Tibial nerve (tissue), 3 donors: Measurements from ENCODE around the gene GSC.

Source experiments
- POLR2A ChIP-seq, 2 donors: fragments of 450-650 bp; IDR thresholded peaks; one replicate each; pipeline ENCODE4 v1.6.1; 2017; ENCODE audit warnings: antibody characterized with exemption in 2 of 2, mild to moderate bottlenecking in 2 of 2, moderate library complexity in 2 of 2
- TF ChIP-seq, protein P1 (sequence below), 5 experiments: fragments of 200-600 bp in 3 of 5; fragments of 450-650 bp in 2 of 5; sonication (generic) in 3 of 5; IDR thresholded peaks; one replicate each; pipeline ENCODE4 v1.5.1; 2016 to 2019; ENCODE audit warnings: antibody characterized with exemption in 5 of 5, mild to moderate bottlenecking in 3 of 5, moderate library complexity in 2 of 5

DNA sequence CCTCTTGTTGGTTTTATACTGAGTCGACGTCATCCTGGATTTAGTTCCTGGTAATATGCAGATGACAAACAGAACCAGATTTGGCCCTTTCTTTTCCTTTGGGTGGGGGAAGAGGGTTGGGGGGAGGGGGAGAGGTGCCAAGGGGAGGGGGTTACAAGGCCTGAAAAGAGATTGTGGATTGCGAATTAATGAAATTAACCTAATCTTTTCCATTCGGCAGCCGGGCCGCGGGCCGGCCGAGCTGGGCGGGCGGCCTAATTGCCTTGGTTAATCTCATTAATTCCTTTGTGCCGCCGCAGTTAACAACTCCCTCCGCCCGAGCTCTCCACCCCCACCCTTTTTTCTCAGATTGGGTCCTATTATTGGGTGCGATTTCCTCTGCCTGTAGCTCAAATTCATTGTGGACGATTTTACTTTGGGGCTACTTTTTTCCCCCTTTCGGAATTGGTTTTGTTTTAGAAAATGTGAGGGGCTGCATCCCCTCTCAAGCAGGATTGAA lies 387 bp upstream of the GSC start:
- TF ChIP-seq, protein P1, sequence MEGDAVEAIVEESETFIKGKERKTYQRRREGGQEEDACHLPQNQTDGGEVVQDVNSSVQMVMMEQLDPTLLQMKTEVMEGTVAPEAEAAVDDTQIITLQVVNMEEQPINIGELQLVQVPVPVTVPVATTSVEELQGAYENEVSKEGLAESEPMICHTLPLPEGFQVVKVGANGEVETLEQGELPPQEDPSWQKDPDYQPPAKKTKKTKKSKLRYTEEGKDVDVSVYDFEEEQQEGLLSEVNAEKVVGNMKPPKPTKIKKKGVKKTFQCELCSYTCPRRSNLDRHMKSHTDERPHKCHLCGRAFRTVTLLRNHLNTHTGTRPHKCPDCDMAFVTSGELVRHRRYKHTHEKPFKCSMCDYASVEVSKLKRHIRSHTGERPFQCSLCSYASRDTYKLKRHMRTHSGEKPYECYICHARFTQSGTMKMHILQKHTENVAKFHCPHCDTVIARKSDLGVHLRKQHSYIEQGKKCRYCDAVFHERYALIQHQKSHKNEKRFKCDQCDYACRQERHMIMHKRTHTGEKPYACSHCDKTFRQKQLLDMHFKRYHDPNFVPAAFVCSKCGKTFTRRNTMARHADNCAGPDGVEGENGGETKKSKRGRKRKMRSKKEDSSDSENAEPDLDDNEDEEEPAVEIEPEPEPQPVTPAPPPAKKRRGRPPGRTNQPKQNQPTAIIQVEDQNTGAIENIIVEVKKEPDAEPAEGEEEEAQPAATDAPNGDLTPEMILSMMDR (IDR thresholded peaks at IDR 0.05) = no peak
- no peak for TF ChIP-seq POLR2A (IDR thresholded peaks at IDR 0.05)
